Measurements from ENCODE around the gene G3BP2.

G3BP2 gene

GRCh38 chr4:75637176-75637575 is 36.0 kb downstream of the G3BP2 start:
- no peak for DNase-seq

- DNase-seq: no peak
These were observed 38.3 kb downstream of the G3BP2 start for GRCh38 chr4:75634951-75635350.

GRCh38 chr4:75634281-75634680 is 38.9 kb downstream of the G3BP2 start:
- no peak for DNase-seq

DNA sequence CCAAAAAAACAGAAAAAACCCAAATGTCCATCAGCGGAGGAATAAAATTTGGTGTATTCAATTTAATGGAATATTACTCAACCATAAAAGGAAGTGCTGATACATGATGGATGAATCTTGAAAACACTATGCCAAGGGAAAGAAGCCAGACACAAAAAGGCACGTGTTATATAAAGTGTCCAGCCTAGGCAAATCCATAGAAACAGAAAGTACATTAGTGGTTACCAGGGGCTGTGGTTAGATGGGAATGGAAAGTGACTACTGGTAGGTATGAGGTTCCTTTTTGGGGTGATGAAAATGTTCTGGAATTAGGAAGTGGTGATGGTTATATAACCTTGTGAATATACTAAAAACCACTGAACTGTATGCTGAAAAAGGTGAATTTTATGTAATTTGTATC is 39.4 kb downstream of the G3BP2 start:
- DNase-seq: no peak

- DNase-seq: no peak
These were observed 42.3 kb downstream of the G3BP2 start for GRCh38 chr4:75630937-75631329.

- peak; percentile 92 for DNase-seq
These were observed 42.9 kb downstream of the G3BP2 start, which contains the start of gene CDKL2 for GRCh38 chr4:75630174-75630936. CDKL2 (minus strand) TSS chr4:75630528; CDS start chr4:75625988, 4,540 bp downstream.

- peak; percentile 19 for DNase-seq
These were observed 44.0 kb downstream of the G3BP2 start for GRCh38 chr4:75629239-75629638.

DNA sequence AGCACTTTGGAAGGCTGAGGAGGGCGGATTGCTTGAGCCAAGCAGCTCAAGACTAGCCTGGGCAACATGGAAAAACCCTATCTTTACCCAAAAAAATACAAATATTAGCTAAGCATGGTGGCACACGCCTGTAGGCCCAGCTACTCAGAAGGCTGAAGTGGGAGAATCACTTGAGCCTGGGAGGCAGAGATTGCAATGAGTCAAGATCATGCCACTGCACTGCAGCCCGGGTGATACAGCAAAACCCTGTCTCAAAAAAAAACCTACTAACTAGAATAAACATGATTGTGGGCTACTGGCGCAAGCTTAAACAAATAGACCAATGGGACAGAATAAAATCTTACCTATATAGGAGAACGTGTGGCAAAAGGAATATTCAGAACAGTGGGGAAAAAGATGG is 50.2 kb downstream of the G3BP2 start:
- no peak for DNase-seq

GRCh38 chr4:75621715-75622114 is 51.5 kb downstream of the G3BP2 start:
- DNase-seq: no peak

- no peak for DNase-seq
These were observed 60.9 kb downstream of the G3BP2 start for GRCh38 chr4:75612306-75612705.

GRCh38 chr4:75605928-75606327 is 67.3 kb downstream of the G3BP2 start:
- DNase-seq: no peak

DNA sequence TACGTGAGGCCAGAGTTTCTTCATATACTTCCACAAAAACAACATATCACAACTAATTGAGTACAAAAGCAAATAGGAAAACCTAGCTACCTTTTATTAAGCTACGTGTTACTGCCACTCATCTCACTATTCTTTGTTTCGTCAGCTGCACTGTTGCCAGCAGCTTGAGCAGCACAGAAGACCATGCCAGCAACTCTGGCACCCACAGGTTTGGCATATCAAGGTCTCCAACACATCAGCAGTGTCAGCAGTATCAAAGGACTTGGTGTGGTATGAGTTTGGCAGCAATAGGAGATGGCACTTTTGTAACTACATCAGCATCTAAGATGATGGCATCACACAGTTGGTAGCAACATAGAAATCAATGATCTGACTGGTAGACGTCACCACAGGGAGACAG is 73.6 kb downstream of the G3BP2 start:
- DNase-seq: no peak

DNA sequence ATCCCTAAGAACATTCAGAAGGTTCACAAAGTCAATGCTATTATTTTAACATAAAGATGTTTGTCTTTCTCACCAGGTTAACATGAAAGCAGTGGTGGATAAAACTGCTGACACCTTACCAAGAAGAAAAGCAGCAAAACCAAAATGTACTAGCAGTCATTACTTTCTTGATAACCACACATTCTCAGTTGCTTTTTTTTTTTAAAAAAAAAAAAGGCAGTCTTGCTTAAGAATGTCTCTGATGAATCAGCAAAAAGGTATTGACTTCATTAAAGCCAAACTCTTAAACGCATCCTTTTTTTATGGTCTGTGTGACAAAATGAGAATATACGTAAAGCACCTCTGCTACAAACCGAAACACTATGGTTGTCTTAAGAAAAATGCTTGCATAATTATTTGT is 74.8 kb downstream of the G3BP2 start:
- DNase-seq: no peak

GRCh38 chr4:75596061-75596460 is 77.2 kb downstream of the G3BP2 start:
- no peak for DNase-seq

GRCh38 chr4:75593393-75593792 is 79.8 kb downstream of the G3BP2 start:
- no peak for DNase-seq

All from NCI-H345 (cell line).